Cardiac fibroblast (primary cell): ENCODE measurements around the gene IGF2R.
A peak's percentile ranks its signal among the peaks of the same experiment; 100 is the strongest.

Experiments
- DNase-seq, 2 donors: peaks; one replicate each; pipeline versions ENCODE4 v3.0.0 to v3.0.0-alpha.2; 2010; ENCODE audit warnings: low read depth in 2 of 2
- H3K4me3 ChIP-seq, 2 donors: replicated peaks in 1 of 2; 1 replicate in 1 of 2; 2 replicates in 1 of 2; pipeline ENCODE4 v1.5.1; 2011; ENCODE audit warnings: low read depth in 2 of 2, low read length in 2 of 2, mild to moderate bottlenecking in 2 of 2, moderate library complexity in 1 of 2
- CTCF ChIP-seq: IDR thresholded peaks from one replicate; pipeline ENCODE4 v1.5.1; 2011; ENCODE audit warnings: low read depth, mild to moderate bottlenecking, low read length, inconsistent platforms

Gene IGF2R

GRCh38 chr6:159973951-159974350, 5.1 kb downstream of the IGF2R start:
- peak; percentile 65 to 79 for DNase-seq
- no peak for TF ChIP-seq CTCF
- H3K4me3 ChIP-seq: no peak overlapping the region

GRCh38 chr6:159974932-159975331, 6.0 kb downstream of the IGF2R start:
- no peak for TF ChIP-seq CTCF
- no peak overlapping the region for H3K4me3 ChIP-seq
- DNase-seq: no peak

- DNase-seq: no peak
- no peak overlapping the region for H3K4me3 ChIP-seq
Observed at GRCh38 chr6:159976686-159977254, 7.9 kb downstream of the IGF2R start.

GRCh38 chr6:159977255-159977903, 8.5 kb downstream of the IGF2R start:
- no peak overlapping the region for H3K4me3 ChIP-seq
- DNase-seq: peak; percentile 74 to 79
- TF ChIP-seq CTCF: no peak

More at GRCh38 chr6:159976686-159977254, 7.9 kb downstream of the IGF2R start:
- no peak for TF ChIP-seq CTCF

- no peak for TF ChIP-seq CTCF
- no peak overlapping the region for H3K4me3 ChIP-seq
- no peak for DNase-seq
Observed at GRCh38 chr6:159977904-159978268, 9.0 kb downstream of the IGF2R start.

GRCh38 chr6:159978291-159979135, 9.6 kb downstream of the IGF2R start:
- DNase-seq: no peak
- no peak overlapping the region for H3K4me3 ChIP-seq
- TF ChIP-seq CTCF: no peak
